ENCODE results near the gene IQCF2. TPM values are rescaled to one million over a fixed set of nuclear protein-coding genes. Genes with fewer than 3 reads are reported as not detected.

Gene IQCF2
- total RNA-seq, 1 experiment from 2014 or later: not detected

DNA sequence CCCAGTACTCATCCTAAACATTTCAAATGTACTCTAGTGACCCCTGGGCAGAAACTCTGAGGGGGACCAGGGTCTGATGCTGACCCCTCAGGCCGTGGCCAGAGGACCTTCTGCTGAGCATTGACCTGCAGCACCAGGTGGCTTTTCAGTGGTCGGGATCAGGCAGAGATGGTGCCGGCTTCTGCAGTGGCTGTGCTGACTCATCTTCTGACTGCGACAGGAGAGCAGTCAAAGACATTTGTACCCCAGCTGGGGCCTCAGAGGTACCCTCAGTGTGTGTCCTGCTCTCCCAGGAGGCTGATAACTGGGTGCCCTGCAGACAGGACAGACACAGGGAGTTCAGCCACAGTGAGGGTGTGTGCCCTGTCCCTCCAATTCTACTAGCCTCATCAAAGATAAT lies 45.8 kb upstream of the IQCF2 start:
- no TSS peak for BruUV-seq (replicated peaks)
- Histone ChIP-seq H3K4me1 (ENCODE audit: insufficient read depth, low read length, poor library complexity, severe bottlenecking) (no peaks in the 10 kb centered on the region), H3K9me3 (ENCODE audit: low read depth, low read length, poor library complexity, severe bottlenecking) (no peaks in the 10 kb centered on the region), H3K4me3 (ENCODE audit: low read depth, low read length, poor library complexity, severe bottlenecking) (no peak overlapping the region), H3K27ac (ENCODE audit: low read depth, low read length, poor library complexity, severe bottlenecking) (no peak overlapping the region), H3K36me3 (ENCODE audit: insufficient read depth, low read length, poor library complexity, severe bottlenecking) (no peaks in the 10 kb centered on the region), H3K27me3 (replicated peaks; ENCODE audit: insufficient read depth, low read depth, low read length, poor library complexity) (no peaks in the 10 kb centered on the region)
- TF ChIP-seq, protein P1, sequence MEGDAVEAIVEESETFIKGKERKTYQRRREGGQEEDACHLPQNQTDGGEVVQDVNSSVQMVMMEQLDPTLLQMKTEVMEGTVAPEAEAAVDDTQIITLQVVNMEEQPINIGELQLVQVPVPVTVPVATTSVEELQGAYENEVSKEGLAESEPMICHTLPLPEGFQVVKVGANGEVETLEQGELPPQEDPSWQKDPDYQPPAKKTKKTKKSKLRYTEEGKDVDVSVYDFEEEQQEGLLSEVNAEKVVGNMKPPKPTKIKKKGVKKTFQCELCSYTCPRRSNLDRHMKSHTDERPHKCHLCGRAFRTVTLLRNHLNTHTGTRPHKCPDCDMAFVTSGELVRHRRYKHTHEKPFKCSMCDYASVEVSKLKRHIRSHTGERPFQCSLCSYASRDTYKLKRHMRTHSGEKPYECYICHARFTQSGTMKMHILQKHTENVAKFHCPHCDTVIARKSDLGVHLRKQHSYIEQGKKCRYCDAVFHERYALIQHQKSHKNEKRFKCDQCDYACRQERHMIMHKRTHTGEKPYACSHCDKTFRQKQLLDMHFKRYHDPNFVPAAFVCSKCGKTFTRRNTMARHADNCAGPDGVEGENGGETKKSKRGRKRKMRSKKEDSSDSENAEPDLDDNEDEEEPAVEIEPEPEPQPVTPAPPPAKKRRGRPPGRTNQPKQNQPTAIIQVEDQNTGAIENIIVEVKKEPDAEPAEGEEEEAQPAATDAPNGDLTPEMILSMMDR (conservative IDR thresholded peaks at IDR 0.05; ENCODE audit: low read depth, low read length): no peak
- TF ChIP-seq EZH2 (IDR thresholded peaks at IDR 0.05; ENCODE audit: borderline replicate concordance, low read depth, low read length, poor library complexity, severe bottlenecking): no peak
- POLR2A ChIA-PET (ENCODE audit: low non-redundant PET): no interaction called here
- intact Hi-C loops (cut with micrococcal nuclease; ENCODE audit: unreplicated experiment): no loop called here
- CTCF ChIA-PET: no interaction called here
- no peak for DNase-seq (ENCODE audit: low spot score)

DNA sequence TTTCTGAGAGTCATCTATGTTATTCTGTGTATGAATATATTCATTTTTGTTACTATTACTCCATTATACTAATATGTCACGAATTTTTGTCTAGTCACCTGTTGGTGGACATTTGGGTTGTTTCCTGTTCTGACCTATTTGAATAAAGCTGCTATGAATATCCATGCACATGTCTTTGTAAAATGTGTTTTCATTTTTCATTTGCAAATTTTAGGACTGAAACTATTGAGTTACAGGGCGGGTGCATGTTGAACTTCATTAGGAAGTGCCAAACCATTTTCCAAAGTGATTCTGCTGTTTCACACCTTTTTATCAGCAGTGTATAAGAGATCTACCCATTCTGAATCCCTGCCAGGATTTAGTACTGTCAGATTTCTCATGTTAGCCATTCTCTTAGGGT lies 44.7 kb upstream of the IQCF2 start:
- Histone ChIP-seq H3K27me3 (replicated peaks; ENCODE audit: insufficient read depth, low read depth, low read length, poor library complexity) (no peaks in the 10 kb centered on the region), H3K36me3 (ENCODE audit: insufficient read depth, low read length, poor library complexity, severe bottlenecking) (no peaks in the 10 kb centered on the region), H3K9me3 (ENCODE audit: low read depth, low read length, poor library complexity, severe bottlenecking) (no peaks in the 10 kb centered on the region), H3K4me3 (ENCODE audit: low read depth, low read length, poor library complexity, severe bottlenecking) (no peak overlapping the region), H3K27ac (ENCODE audit: low read depth, low read length, poor library complexity, severe bottlenecking) (no peak overlapping the region), H3K4me1 (ENCODE audit: insufficient read depth, low read length, poor library complexity, severe bottlenecking) (no peaks in the 10 kb centered on the region)
- intact Hi-C loops (cut with micrococcal nuclease; ENCODE audit: unreplicated experiment): no loop called here
- DNase-seq (ENCODE audit: low spot score): no peak
- no TSS peak for BruUV-seq (replicated peaks)
- POLR2A ChIA-PET (ENCODE audit: low non-redundant PET): no interaction called here
- TF ChIP-seq EZH2 (IDR thresholded peaks at IDR 0.05; ENCODE audit: borderline replicate concordance, low read depth, low read length, poor library complexity, severe bottlenecking): no peak
- TF ChIP-seq, protein P1 (conservative IDR thresholded peaks at IDR 0.05; ENCODE audit: low read depth, low read length): no peak
- CTCF ChIA-PET: no interaction called here

DNA sequence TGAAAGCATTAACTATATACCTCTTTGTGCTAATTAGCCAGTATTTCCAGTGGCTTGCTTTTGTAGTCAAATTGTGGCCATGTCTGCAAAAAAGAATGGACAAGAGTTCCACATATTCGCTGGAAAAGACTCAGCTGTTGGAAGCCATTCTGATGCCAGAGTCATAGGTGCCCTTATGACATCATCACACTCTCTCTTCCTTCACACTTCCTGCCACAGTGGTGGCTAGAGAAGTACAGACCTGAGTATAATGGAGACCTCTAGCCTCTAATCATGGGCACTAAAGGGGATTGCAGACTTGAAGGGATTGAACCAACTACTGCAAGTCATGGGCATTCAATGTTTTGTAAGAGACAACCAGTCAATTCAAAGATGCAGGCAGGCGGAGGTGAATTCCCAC lies 44.0 kb upstream of the IQCF2 start:
- DNase-seq (ENCODE audit: low spot score): no peak
- Histone ChIP-seq H3K4me1 (ENCODE audit: insufficient read depth, low read length, poor library complexity, severe bottlenecking) (no peaks in the 10 kb centered on the region), H3K36me3 (ENCODE audit: insufficient read depth, low read length, poor library complexity, severe bottlenecking) (no peaks in the 10 kb centered on the region), H3K9me3 (ENCODE audit: low read depth, low read length, poor library complexity, severe bottlenecking) (no peaks in the 10 kb centered on the region), H3K4me3 (ENCODE audit: low read depth, low read length, poor library complexity, severe bottlenecking) (no peak overlapping the region), H3K27ac (ENCODE audit: low read depth, low read length, poor library complexity, severe bottlenecking) (no peak overlapping the region), H3K27me3 (replicated peaks; ENCODE audit: insufficient read depth, low read depth, low read length, poor library complexity) (no peaks in the 10 kb centered on the region)
- POLR2A ChIA-PET (ENCODE audit: low non-redundant PET): no interaction called here
- TF ChIP-seq, protein P1 (conservative IDR thresholded peaks at IDR 0.05; ENCODE audit: low read depth, low read length): no peak
- no peak for TF ChIP-seq EZH2 (IDR thresholded peaks at IDR 0.05; ENCODE audit: borderline replicate concordance, low read depth, low read length, poor library complexity, severe bottlenecking)
- BruUV-seq (replicated peaks): no TSS peak
- intact Hi-C loops (cut with micrococcal nuclease; ENCODE audit: unreplicated experiment): no loop called here
- CTCF ChIA-PET: no interaction called here
